Measurements from ENCODE around the gene ANKRD62. TPM values are rescaled to one million over a fixed set of nuclear protein-coding genes. Genes with fewer than 3 reads are reported as not detected.

The ANKRD62 gene
- total RNA-seq, 1 donor from 2014 or later = not detected

- Mint-ChIP-seq H3K36me3 (ENCODE audit: low read depth) (no peaks in the 10 kb centered on the region), H3K9me3 (ENCODE audit: low read depth) (peaks cover 5% of the 10 kb centered on the region), H3K4me1 (ENCODE audit: low read depth) (peaks cover 12% of the 10 kb centered on the region), H3K27me3 (ENCODE audit: low read depth) (peaks cover 16% of the 10 kb centered on the region), H3K27ac (ENCODE audit: unreplicated experiment) (no peak overlapping the region), H3K4me3 (ENCODE audit: unreplicated experiment) (no peak overlapping the region)
- DNase-seq (ENCODE audit: low spot score) = no peak
- TF ChIP-seq, protein P1, sequence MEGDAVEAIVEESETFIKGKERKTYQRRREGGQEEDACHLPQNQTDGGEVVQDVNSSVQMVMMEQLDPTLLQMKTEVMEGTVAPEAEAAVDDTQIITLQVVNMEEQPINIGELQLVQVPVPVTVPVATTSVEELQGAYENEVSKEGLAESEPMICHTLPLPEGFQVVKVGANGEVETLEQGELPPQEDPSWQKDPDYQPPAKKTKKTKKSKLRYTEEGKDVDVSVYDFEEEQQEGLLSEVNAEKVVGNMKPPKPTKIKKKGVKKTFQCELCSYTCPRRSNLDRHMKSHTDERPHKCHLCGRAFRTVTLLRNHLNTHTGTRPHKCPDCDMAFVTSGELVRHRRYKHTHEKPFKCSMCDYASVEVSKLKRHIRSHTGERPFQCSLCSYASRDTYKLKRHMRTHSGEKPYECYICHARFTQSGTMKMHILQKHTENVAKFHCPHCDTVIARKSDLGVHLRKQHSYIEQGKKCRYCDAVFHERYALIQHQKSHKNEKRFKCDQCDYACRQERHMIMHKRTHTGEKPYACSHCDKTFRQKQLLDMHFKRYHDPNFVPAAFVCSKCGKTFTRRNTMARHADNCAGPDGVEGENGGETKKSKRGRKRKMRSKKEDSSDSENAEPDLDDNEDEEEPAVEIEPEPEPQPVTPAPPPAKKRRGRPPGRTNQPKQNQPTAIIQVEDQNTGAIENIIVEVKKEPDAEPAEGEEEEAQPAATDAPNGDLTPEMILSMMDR (IDR thresholded peaks at IDR 0.05) = no peak
Measured at GRCh38 chr18:12101266-12101665, 7.6 kb downstream of the ANKRD62 start.

GRCh38 chr18:12102136-12102842 is 8.6 kb downstream of the ANKRD62 start:
- Mint-ChIP-seq H3K27ac (ENCODE audit: unreplicated experiment) (no peak overlapping the region), H3K9me3 (ENCODE audit: low read depth) (peaks cover 5% of the 10 kb centered on the region), H3K27me3 (ENCODE audit: low read depth) (peaks cover 25% of the 10 kb centered on the region), H3K36me3 (ENCODE audit: low read depth) (no peaks in the 10 kb centered on the region), H3K4me3 (ENCODE audit: unreplicated experiment) (no peak overlapping the region), H3K4me1 (ENCODE audit: low read depth) (peaks cover 12% of the 10 kb centered on the region)
- no peak for DNase-seq (ENCODE audit: low spot score)
- TF ChIP-seq, protein P1 (IDR thresholded peaks at IDR 0.05) = no peak

DNA sequence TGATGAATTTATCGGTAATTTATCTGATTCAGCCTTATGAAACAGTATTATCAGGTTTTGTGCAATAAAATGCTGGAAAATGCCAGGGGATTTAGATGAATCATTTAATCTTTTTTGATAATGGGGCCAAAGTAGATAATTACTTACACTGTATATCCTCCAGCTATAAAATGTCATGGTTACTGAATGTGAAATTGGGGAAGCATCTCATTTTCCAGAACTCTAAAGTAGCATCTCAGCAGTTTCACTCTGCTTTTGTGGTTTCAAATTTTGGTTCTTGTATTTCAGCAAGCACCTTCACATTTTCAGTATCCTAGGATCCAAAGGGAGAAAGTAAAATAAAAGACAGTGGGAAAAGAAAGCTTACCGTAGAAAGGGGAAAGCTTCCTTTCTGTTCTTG is 12.8 kb downstream of the ANKRD62 start:
- no peak for DNase-seq (ENCODE audit: low spot score)
- peaks cover 25% of the 10 kb centered on the region for H3K27me3 Mint-ChIP-seq (ENCODE audit: low read depth)
- peaks cover 12% of the 10 kb centered on the region for H3K4me1 Mint-ChIP-seq (ENCODE audit: low read depth)
- no peaks in the 10 kb centered on the region for H3K9me3 Mint-ChIP-seq (ENCODE audit: low read depth)
- TF ChIP-seq, protein P1 (IDR thresholded peaks at IDR 0.05) = no peak
- no peak overlapping the region for H3K4me3 Mint-ChIP-seq (ENCODE audit: unreplicated experiment)
- peaks cover under 1% of the 10 kb centered on the region for H3K36me3 Mint-ChIP-seq (ENCODE audit: low read depth)
- H3K27ac Mint-ChIP-seq (ENCODE audit: unreplicated experiment) = no peak overlapping the region

GRCh38 chr18:12109836-12110235 is 16.2 kb downstream of the ANKRD62 start:
- Mint-ChIP-seq H3K9me3 (ENCODE audit: low read depth) (peaks cover 5% of the 10 kb centered on the region), H3K27ac (ENCODE audit: unreplicated experiment) (no peak overlapping the region), H3K27me3 (ENCODE audit: low read depth) (peaks cover 23% of the 10 kb centered on the region), H3K4me1 (ENCODE audit: low read depth) (no peaks in the 10 kb centered on the region), H3K4me3 (ENCODE audit: unreplicated experiment) (no peak overlapping the region), H3K36me3 (ENCODE audit: low read depth) (peaks cover 6% of the 10 kb centered on the region)
- TF ChIP-seq, protein P1 (IDR thresholded peaks at IDR 0.05) = no peak
- no peak for DNase-seq (ENCODE audit: low spot score)

GRCh38 chr18:12113999-12114646 is 20.5 kb downstream of the ANKRD62 start:
- H3K27me3 Mint-ChIP-seq (ENCODE audit: low read depth) = peaks cover 24% of the 10 kb centered on the region
- DNase-seq (ENCODE audit: low spot score) = no peak
- H3K27ac Mint-ChIP-seq (ENCODE audit: unreplicated experiment) = no peak overlapping the region
- no peak overlapping the region for H3K4me3 Mint-ChIP-seq (ENCODE audit: unreplicated experiment)
- peaks cover 5% of the 10 kb centered on the region for H3K9me3 Mint-ChIP-seq (ENCODE audit: low read depth)
- H3K4me1 Mint-ChIP-seq (ENCODE audit: low read depth) = no peaks in the 10 kb centered on the region
- TF ChIP-seq, protein P1 (IDR thresholded peaks at IDR 0.05) = no peak
- peaks cover 6% of the 10 kb centered on the region for H3K36me3 Mint-ChIP-seq (ENCODE audit: low read depth)

Measured in chondrocyte (in vitro differentiated cells).